HG03280 (cell line): Measurements from ENCODE around the gene DCTN5.
"Not testable (repeated sequence)": the region's sequence is repeated elsewhere in the genome, so short reads cannot be mapped to it uniquely, and the experiment has no call there.

Experiments used
- ATAC-seq: cut with Tn5 transposase; IDR thresholded peaks from one replicate; pipeline ENCODE4 v1.9.1; 2021; ENCODE audit warnings: mild to moderate bottlenecking, moderate library complexity; ENCODE audit not compliant: unreplicated experiment

DCTN5 gene

GRCh38 chr16:23640931-23641765 is at the start of gene DCTN5, which contains the start of gene PALB2:
DCTN5 (plus strand) TSS chr16:23641466; CDS start chr16:23641543, 77 bp downstream.
PALB2 (minus strand) TSS chr16:23641310; CDS start chr16:23641157, 153 bp downstream.
- peak; percentile 97 for ATAC-seq

- ATAC-seq: no peak
Measured at GRCh38 chr16:23594186-23594585, 47.1 kb upstream of the DCTN5 start.

GRCh38 chr16:23595246-23595950 is 45.9 kb upstream of the DCTN5 start:
- ATAC-seq: no peak

- peak; percentile 96 for ATAC-seq
Measured at GRCh38 chr16:23595951-23596720, 45.1 kb upstream of the DCTN5 start, which contains the start of gene NDUFAB1. NDUFAB1 (minus strand) TSS chr16:23596316; CDS start chr16:23596290, 26 bp downstream.

- no peak for ATAC-seq
Measured at GRCh38 chr16:23597003-23597756, 44.1 kb upstream of the DCTN5 start.

- no peak for ATAC-seq
Measured at GRCh38 chr16:23607726-23608125, 33.5 kb upstream of the DCTN5 start.

GRCh38 chr16:23608194-23608593 is 33.1 kb upstream of the DCTN5 start:
- no peak for ATAC-seq

- ATAC-seq: no peak
Measured at GRCh38 chr16:23609929-23610328, 31.3 kb upstream of the DCTN5 start.

- ATAC-seq: not testable (repeated sequence)
Measured at GRCh38 chr16:23610905-23611304, 30.4 kb upstream of the DCTN5 start.

GRCh38 chr16:23611936-23612335 is 29.3 kb upstream of the DCTN5 start:
- ATAC-seq: no peak

GRCh38 chr16:23615805-23616204 is 25.5 kb upstream of the DCTN5 start:
- ATAC-seq: no peak

GRCh38 chr16:23624092-23624491 is 17.2 kb upstream of the DCTN5 start:
- no peak for ATAC-seq

GRCh38 chr16:23629516-23629915 is 11.8 kb upstream of the DCTN5 start:
- ATAC-seq: no peak

- not testable (repeated sequence) for ATAC-seq
Measured at GRCh38 chr16:23631874-23632273, 9.4 kb upstream of the DCTN5 start.

- no peak for ATAC-seq
Measured at GRCh38 chr16:23634461-23635036, 6.7 kb upstream of the DCTN5 start.

- ATAC-seq: no peak
Measured at GRCh38 chr16:23635958-23636357, 5.3 kb upstream of the DCTN5 start.

GRCh38 chr16:23640615-23640930 is 693 bp upstream of the DCTN5 start:
- ATAC-seq: no peak

- ATAC-seq: no peak
Measured at GRCh38 chr16:23642246-23642774, 1.0 kb downstream of the DCTN5 start.

- no peak for ATAC-seq
Measured at GRCh38 chr16:23650674-23651416, 9.6 kb downstream of the DCTN5 start.
